Activated T-helper 1 cell treated with anti-CD3 and anti-CD28 coated beads, Interleukin-2, amount 50 U/mL, for 16 hours (primary cell): Measurements from ENCODE around the gene VEGFA.

Experiments used
- DNase-seq, 2 donors: peaks; one replicate each; pipeline ENCODE4 v3.0.0-alpha.2; 2020; ENCODE audit warnings: low read depth in 1 of 2, low spot score in 1 of 2

Gene VEGFA

DNA sequence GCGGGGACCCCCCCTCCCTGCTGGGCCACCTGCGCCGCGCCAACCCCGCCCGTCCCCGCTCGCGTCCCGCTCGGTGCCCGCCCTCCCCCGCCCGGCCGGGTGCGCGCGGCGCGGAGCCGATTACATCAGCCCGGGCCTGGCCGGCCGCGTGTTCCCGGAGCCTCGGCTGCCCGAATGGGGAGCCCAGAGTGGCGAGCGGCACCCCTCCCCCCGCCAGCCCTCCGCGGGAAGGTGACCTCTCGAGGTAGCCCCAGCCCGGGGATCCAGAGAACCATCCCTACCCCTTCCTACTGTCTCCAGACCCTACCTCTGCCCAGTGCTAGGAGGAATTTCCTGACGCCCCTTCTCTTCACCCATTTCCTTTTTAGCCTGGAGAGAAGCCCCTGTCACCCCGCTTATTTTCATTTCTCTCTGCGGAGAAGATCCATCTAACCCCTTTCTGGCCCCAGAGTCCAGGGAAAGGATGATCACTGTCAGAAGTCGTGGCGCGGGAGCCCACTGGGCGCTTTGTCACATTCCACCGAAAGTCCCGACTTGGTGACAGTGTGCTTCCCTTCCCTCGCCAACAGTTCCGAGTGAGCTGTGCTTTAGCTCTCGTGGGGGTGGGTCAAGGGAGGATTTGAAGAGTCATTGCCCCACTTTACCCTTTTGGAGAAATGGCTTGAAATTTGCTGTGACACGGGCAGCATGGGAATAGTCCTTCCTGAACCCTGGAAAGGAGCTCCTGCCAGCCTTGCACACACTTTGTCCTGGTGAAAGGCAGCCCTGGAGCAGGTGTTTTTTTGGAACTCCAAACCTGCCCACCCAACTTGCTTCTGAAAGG lies 2.1 kb downstream of the VEGFA start:
- peak in 1 of 2 donors; percentile 49 for DNase-seq

DNA sequence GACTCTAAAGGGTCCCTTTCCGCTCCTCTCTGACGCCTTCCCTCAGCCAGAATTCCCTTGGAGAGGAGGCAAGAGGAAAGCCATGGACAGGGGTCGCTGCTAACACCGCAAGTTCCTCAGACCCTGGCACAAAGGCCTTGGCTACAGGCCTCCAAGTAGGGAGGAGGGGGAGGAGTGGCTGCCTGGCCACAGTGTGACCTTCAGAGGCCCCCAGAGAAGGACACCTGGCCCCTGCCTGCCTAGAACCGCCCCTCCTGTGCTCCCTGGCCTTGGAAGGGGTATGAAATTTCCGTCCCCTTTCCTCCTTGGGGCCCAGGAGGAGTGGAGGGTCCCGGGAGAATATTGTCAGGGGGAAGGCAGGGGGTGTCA lies 2.7 kb downstream of the VEGFA start:
- DNase-seq, result no peak

DNA sequence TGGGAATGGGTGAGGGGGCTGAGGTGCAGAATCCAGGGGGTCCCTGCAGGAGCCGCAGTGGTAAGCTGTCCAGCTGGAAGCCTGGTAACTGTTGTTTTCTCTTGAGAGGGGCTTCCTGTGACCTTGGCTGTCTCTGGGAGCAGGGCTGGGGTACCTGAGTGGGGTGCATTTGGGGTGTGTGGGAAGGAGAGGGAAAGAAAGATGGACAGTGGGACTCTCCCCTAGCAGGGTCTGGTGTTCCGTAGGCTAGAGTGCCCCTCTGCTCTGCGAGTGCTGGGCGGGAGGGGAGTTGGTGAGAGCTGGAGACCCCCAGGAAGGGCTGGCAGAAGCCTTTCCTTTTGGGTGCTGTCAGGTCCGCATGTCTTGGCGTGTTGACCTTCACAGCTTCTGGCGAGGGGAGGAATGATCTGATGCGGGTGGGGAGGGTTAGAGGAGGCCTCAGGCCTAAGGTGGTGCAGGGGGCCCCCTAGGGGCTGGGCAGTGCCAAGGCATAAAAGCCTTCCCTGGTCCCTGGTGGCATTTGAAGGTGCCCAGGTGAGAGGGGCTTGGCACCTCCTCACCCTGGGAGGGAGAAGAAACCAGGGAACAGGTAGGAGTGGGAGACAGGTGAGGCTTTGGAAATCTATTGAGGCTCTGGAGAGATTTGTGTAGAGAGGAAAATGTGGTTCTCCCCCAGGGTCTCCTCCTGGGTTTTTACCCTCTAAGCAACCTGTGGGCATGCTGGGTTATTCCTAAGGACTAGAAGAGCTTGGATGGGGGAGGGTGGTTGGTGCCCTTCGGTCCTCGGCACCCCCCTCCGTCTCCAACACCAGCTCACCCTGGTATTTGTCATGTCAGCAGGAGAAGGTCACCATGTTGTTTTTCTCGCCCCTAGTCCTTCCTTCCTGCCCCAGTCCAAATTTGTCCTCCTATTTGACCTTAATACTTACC lies 3.3 kb downstream of the VEGFA start:
- peak in 1 of 2 donors; percentile 20 for DNase-seq

DNA sequence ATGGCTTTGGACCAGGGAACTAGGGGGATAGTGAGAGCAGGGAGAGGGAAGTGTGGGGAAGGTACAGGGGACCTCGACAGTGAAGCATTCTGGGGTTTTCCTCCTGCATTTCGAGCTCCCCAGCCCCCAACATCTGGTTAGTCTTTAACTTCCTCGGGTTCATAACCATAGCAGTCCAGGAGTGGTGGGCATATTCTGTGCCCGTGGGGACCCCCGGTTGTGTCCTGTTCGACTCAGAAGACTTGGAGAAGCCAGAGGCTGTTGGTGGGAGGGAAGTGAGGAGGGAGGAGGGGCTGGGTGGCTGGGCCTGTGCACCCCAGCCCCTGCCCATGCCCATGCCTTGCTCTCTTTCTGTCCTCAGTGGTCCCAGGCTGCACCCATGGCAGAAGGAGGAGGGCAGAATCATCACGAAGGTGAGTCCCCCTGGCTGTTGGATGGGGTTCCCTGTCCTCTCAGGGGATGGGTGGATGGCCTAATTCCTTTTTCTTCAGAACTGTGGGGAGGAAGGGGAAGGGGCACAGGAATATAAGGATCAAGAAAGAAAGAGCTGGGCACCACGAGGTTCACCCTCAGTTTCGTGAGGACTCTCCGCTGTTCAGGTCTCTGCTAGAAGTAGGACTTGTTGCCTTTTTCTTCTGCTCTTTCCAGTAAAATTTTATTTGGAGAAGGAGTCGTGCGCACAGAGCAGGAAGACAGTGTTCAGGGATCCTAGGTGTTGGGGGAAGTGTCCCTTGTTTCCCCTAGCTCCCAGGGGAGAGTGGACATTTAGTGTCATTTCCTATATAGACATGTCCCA lies 4.2 kb downstream of the VEGFA start:
- no peak for DNase-seq

DNA sequence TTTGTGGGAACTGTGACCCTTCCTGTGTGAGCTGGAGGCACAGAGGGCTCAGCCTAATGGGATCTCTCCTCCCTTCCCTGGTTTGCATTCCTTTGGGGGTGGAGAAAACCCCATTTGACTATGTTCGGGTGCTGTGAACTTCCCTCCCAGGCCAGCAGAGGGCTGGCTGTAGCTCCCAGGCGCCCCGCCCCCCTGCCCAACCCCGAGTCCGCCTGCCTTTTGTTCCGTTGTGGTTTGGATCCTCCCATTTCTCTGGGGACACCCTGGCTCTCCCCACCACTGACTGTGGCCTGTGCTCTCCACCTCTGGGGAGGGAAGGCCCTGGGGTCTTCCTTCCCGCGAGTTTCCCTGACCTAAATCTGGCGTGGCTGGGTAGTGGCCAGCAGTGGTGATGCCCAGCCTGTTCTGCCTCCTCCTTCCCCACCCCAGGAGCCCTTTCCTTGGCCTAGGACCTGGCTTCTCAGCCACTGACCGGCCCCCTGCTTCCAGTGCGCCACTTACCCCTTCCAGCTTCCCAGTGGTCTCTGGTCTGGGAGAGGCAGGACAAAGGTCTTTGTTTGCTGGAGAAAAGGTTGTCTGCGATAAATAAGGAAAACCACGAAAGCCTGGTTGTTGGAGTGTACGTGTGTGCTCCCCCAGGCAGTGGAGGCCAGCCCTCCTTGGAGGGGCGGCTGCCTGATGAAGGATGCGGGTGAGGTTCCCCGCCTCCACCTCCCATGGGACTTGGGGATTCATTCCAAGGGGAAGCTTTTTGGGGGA lies 4.9 kb downstream of the VEGFA start:
- DNase-seq, result peak; percentile 23 to 31

DNA sequence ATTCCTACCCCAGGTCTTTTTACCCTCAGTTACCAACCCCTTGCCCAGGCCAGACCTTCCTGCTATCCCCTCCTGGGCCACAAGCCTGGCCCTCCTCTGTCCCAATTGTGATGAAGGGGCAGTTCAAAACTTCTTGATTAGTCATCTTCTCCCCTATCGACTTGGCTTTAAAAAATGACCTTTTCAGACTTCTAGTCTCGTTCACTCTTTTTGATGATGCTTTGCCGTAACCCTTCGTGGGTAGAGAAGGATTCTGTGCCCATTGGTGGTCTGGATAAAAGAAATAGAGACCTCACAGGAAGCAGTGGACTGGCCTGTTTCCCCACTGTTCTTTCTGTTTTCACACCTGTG lies 5.5 kb downstream of the VEGFA start:
- DNase-seq, result no peak

DNA sequence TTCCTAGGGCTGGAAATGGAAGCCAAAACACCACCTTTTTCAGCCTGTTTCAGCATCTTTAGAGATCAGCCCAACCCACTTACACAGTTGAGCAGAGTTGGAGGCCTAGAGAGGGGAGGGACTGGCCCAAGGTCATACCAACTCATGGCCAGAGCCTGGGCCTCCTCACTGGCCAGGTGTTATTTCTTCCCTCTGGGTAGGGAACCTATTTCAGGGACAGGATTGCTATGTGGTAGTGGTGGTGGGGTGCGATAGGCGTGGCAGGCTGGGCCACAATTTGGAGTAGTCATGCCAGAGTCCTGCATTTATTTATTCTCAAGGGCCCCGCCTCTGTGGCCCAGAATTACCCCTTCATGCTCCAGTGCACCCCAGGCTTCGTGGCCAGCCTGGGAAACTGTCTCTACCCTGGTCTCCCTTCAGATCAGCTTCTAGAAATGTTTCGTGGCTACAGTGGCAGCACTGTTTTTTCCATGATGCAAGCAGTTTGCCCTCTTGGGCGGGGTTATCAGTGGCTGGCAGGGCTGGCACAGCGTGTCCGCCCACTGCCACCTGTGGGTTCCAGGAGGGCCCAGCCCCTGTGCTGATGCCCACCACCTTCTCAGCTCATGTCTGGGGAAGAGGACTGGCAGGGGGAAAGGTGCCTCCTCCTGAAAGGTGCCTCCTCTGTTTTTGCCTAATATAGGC lies 6.2 kb downstream of the VEGFA start:
- no peak for DNase-seq

DNA sequence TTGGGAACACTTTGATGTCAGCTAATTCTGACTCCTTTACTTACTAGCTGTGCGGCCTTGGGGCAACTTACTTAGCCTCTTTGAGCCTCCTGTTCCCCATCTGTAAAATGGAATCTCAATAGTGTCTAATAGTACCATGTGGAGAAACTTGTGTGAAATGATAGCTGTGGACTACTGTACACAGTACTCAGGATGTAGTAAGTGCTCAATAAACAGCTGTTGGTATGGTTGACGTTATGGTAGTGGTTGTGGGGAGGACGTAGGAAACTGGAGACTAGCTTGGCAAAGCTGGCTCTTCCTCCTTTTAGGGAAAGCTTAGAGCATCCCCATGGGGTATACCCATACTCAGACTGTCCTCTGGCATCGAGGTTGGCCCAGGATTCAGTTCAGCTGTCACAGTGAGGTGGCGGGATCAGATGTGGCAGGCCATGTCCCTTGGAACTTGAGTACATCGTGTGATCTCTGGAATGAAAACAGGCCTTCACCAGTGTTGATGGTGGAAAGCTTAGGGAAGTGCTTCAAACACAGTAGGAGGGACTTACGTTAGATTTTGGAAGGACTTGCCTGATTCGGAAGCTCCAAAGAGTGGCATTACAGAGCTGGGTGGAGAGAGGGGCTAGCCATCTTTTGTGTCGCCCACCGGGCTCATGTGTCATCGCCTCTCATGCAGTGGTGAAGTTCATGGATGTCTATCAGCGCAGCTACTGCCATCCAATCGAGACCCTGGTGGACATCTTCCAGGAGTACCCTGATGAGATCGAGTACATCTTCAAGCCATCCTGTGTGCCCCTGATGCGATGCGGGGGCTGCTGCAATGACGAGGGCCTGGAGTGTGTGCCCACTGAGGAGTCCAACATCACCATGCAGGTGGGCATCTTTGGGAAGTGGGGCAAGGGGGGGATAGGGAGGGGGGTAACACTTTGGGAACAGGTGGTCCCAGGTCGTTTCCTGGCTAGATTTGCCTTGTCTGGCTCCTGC lies 7.1 kb downstream of the VEGFA start:
- DNase-seq, result no peak

DNA sequence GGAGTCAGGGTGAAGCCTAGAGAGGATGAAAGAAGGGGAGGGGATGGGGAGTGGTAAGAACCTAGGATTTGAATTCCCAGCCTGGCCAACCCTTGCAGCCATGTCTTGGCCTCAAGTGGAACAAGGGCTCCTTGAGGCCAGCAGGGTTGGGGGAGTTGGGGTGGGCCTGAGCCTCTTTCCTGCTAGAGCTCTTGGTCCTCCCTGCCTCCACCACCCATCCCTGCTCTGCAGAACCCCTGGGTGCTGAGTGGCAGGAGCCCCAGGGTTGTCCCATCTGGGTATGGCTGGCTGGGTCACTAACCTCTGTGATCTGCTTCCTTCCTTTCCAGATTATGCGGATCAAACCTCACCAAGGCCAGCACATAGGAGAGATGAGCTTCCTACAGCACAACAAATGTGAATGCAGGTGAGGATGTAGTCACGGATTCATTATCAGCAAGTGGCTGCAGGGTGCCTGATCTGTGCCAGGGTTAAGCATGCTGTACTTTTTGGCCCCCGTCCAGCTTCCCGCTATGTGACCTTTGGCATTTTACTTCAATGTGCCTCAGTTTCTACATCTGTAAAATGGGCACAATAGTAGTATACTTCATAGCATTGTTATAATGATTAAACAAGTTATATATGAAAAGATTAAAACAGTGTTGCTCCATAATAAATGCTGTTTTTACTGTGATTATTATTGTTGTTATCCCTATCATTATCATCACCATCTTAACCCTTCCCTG lies 8.3 kb downstream of the VEGFA start:
- DNase-seq, result no peak

DNA sequence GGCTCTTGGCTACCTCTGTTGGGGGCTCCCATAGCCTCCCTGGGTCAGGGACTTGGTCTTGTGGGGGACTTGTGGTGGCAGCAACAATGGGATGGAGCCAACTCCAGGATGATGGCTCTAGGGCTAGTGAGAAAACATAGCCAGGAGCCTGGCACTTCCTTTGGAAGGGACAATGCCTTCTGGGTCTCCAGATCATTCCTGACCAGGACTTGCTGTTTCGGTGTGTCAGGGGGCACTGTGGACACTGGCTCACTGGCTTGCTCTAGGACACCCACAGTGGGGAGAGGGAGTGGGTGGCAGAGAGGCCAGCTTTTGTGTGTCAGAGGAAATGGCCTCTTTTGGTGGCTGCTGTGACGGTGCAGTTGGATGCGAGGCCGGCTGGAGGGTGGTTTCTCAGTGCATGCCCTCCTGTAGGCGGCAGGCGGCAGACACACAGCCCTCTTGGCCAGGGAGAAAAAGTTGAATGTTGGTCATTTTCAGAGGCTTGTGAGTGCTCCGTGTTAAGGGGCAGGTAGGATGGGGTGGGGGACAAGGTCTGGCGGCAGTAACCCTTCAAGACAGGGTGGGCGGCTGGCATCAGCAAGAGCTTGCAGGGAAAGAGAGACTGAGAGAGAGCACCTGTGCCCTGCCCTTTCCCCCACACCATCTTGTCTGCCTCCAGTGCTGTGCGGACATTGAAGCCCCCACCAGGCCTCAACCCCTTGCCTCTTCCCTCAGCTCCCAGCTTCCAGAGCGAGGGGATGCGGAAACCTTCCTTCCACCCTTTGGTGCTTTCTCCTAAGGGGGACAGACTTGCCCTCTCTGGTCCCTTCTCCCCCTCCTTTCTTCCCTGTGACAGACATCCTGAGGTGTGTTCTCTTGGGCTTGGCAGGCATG lies 9.2 kb downstream of the VEGFA start:
- no peak for DNase-seq

DNA sequence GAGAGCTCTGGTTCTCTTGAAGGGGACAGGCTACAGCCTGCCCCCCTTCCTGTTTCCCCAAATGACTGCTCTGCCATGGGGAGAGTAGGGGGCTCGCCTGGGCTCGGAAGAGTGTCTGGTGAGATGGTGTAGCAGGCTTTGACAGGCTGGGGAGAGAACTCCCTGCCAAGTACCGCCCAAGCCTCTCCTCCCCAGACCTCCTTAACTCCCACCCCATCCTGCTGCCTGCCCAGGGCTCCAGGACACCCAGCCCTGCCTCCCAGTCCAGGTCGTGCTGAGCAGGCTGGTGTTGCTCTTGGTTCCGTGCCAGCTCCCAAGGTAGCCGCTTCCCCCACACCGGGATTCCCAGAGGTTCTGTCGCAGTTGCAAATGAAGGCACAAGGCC lies 9.8 kb downstream of the VEGFA start:
- no peak for DNase-seq

DNA sequence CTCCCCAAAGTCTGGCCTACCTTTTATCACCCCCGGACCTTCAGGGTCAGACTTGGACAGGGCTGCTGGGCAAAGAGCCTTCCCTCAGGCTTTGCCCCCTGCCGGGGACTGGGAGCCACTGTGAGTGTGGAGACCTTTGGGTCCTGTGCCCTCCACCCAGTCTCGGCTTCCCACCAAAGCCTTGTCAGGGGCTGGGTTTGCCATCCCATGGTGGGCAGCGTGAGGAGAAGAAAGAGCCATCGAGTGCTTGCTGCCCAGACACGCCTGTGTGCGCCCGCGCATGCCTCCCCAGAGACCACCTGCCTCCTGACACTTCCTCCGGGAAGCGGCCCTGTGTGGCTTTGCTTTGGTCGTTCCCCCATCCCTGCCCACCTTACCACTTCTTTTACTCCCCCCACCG lies 10.3 kb downstream of the VEGFA start:
- no peak for DNase-seq

DNA sequence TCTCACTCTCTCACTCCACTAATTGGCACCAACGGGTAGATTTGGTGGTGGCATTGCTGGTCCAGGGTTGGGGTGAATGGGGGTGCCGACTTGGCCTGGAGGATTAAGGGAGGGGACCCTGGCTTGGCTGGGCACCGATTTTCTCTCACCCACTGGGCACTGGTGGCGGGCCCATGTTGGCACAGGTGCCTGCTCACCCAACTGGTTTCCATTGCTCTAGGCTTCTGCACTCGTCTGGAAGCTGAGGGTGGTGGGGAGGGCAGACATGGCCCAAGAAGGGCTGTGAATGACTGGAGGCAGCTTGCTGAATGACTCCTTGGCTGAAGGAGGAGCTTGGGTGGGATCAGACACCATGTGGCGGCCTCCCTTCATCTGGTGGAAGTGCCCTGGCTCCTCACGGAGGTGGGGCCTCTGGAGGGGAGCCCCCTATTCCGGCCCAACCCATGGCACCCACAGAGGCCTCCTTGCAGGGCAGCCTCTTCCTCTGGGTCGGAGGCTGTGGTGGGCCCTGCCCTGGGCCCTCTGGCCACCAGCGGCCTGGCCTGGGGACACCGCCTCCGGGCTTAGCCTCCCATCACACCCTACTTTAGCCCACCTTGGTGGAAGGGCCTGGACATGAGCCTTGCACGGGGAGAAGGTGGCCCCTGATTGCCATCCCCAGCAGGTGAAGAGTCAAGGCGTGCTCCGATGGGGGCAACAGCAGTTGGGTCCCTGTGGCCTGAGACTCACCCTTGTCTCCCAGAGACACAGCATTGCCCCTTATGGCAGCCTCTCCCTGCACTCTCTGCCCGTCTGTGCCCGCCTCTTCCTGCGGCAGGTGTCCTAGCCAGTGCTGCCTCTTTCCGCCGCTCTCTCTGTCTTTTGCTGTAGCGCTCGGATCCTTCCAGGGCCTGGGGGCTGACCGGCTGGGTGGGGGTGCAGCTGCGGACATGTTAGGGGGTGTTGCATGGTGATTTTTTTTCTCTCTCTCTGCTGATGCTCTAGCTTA lies 11.2 kb downstream of the VEGFA start:
- DNase-seq, result no peak

DNA sequence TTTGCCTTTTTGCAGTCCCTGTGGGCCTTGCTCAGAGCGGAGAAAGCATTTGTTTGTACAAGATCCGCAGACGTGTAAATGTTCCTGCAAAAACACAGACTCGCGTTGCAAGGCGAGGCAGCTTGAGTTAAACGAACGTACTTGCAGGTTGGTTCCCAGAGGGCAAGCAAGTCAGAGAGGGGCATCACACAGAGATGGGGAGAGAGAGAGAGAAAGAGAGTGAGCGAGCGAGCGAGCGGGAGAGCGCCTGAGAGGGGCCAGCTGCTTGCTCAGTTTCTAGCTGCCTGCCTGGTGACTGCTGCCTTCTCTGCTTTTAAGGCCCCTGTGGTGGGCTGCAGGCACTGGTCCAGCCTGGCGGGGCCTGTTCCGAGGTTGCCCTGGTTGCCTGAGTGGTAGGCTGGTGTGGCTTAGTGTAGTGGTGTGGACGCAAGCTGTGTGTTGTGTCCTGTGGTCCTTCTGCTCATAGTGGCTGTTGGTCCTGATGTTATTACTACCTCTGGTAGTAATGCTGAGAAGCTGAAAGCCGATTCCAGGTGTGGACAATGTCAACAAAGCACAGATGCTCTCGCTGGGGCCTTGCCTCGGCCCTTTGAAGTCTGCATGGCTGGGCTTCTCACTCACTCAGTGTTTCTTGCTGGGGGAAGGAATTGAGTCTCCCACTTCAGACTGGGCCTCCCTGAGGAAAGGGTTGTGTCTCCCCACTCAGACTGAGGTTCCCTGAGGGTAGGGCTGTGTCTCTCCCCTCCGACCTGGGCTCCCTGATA lies 12.1 kb downstream of the VEGFA start:
- DNase-seq, result no peak

DNA sequence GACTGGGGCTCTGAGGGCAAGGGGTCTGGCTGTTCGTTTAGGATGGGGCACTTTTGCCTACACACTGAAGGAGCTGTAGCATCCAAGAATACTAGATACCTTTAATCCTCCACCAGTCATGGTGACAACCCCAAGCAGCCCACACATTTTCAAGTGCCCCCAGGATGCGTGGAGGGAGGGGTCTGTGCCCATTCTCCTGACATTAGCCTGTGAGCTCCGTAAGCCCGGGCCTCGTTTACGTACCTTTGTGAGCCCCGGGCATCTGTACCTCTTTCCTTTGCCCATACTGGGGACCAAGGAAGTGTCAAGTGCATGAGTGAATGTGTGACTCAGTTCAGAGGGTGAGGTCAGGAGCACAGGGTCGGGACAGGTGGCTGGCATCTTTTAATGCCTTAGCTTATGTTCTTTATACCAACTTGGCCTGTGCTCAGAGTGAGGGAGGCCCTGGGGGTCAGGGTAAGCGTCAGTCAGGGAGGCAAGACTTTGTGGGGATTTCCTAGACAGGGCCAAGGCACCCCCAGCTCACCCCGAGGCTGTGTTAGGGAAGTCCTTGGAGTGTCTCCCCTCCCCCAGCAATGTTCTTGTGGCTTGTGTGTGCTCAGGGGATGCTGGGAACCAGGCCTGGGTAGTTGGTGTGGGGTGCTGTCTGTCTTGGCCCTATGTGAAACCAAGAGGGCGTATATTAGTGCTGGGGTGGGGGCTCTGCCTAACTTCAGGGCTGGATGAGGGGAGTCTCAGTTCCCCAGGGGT lies 12.9 kb downstream of the VEGFA start:
- DNase-seq, result no peak
